BJ (cell line): ENCODE measurements around the gene SHROOM1. TPM values are rescaled to one million over a fixed set of nuclear protein-coding genes. Genes with fewer than 3 reads are reported as not detected.

Source experiments
- CTCF ChIA-PET: fragments of 350-600 bp; formaldehyde crosslinking; extraction: SDS; loops from one replicate; lab custom pipeline; 2021; ENCODE audit warnings: antibody characterized with exemption, inconsistent platforms; lab: Yijun Ruan, JAX
- POLR2A ChIA-PET: fragments of 300-600 bp; sonication (Branson Sonifier 250); formaldehyde crosslinking; extraction: SDS; loops from one replicate; lab custom pipeline; 2021; ENCODE audit warnings: antibody characterized with exemption; lab: Charles Lee
- DNase-seq: peaks from one replicate; pipeline ENCODE4 v3.0.0-alpha.2; 2011; ENCODE audit warnings: low read depth
- H3K27me3 ChIP-seq: 2 replicates; pipeline ENCODE4 v1.6.0; 2011; ENCODE audit warnings: low read length; ENCODE audit not compliant: control insufficient read depth, insufficient read depth
- H3K36me3 ChIP-seq: 2 replicates; pipeline ENCODE4 v1.5.1; 2011; ENCODE audit warnings: low read length; ENCODE audit not compliant: control insufficient read depth, insufficient read depth
- H3K4me3 ChIP-seq: 2 replicates; pipeline ENCODE4 v1.5.1; 2011; ENCODE audit warnings: low read depth, mild to moderate bottlenecking, control low read depth, low read length
- polyA plus RNA-seq: library from polyadenylated mRNA; depleted of rRNA; stranded (reverse); fragments of >200 nt; gene quantifications from 2 replicates; pipeline ENCODE4 v1.2.3, GENCODE V29; 2011
- TF ChIP-seq, protein P1 (sequence below): IDR thresholded peaks from 2 replicates; pipeline ENCODE4 v1.5.1; 2011; ENCODE audit warnings: low read depth, mild to moderate bottlenecking, control low read depth, inconsistent platforms, low read length, moderate library complexity; ENCODE audit not compliant: insufficient read depth

Gene SHROOM1
- polyA plus RNA-seq, 1 experiment, result 8.5 TPM

DNA sequence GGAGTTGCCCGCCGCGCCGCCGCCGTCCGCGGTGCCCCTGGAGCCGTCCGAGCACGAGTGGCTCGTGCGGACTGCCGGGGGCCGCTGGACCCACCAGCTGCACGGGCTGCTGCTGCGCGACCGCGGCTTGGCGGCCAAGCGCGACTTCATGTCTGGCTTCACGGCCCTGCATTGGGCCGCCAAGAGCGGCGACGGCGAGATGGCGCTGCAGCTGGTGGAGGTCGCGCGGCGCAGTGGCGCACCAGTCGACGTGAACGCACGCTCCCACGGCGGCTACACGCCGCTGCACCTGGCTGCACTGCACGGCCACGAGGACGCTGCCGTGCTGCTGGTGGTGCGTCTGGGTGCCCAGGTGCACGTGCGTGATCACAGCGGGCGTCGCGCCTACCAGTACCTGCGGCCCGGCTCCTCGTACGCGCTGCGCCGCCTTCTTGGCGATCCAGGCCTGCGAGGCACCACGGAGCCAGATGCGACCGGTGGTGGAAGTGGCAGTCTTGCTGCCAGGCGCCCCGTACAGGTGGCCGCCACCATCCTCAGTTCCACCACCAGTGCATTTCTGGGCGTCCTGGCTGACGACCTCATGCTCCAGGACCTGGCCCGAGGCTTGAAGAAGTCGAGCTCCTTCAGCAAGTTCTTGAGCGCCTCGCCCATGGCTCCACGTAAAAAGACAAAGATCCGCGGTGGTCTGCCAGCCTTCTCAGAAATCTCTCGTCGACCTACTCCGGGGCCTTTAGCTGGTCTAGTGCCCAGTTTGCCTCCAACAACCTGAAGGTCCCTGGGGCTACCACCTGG, 15.7 kb downstream of the SHROOM1 start:
- Histone ChIP-seq H3K4me3 (no peak overlapping the region), H3K36me3 (no peaks in the 10 kb centered on the region; the same call in 1 of the 2 replicates), H3K27me3 (peaks cover 18% of the 10 kb centered on the region)
- ChIA-PET POLR2A (interaction anchor here (0.8 kb wide), 1 partner anchor 60 kb away, joined by 3 read pairs; no protein-coding TSS in a partner anchor), CTCF (interaction anchor here (0.7 to 9.4 kb wide), 6 partner anchors 13 to 314 kb away, joined by 3 to 102 read pairs (median 4); no protein-coding TSS in a partner anchor)
- TF ChIP-seq, protein P1, sequence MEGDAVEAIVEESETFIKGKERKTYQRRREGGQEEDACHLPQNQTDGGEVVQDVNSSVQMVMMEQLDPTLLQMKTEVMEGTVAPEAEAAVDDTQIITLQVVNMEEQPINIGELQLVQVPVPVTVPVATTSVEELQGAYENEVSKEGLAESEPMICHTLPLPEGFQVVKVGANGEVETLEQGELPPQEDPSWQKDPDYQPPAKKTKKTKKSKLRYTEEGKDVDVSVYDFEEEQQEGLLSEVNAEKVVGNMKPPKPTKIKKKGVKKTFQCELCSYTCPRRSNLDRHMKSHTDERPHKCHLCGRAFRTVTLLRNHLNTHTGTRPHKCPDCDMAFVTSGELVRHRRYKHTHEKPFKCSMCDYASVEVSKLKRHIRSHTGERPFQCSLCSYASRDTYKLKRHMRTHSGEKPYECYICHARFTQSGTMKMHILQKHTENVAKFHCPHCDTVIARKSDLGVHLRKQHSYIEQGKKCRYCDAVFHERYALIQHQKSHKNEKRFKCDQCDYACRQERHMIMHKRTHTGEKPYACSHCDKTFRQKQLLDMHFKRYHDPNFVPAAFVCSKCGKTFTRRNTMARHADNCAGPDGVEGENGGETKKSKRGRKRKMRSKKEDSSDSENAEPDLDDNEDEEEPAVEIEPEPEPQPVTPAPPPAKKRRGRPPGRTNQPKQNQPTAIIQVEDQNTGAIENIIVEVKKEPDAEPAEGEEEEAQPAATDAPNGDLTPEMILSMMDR, result no peak
- no peak for DNase-seq

DNA sequence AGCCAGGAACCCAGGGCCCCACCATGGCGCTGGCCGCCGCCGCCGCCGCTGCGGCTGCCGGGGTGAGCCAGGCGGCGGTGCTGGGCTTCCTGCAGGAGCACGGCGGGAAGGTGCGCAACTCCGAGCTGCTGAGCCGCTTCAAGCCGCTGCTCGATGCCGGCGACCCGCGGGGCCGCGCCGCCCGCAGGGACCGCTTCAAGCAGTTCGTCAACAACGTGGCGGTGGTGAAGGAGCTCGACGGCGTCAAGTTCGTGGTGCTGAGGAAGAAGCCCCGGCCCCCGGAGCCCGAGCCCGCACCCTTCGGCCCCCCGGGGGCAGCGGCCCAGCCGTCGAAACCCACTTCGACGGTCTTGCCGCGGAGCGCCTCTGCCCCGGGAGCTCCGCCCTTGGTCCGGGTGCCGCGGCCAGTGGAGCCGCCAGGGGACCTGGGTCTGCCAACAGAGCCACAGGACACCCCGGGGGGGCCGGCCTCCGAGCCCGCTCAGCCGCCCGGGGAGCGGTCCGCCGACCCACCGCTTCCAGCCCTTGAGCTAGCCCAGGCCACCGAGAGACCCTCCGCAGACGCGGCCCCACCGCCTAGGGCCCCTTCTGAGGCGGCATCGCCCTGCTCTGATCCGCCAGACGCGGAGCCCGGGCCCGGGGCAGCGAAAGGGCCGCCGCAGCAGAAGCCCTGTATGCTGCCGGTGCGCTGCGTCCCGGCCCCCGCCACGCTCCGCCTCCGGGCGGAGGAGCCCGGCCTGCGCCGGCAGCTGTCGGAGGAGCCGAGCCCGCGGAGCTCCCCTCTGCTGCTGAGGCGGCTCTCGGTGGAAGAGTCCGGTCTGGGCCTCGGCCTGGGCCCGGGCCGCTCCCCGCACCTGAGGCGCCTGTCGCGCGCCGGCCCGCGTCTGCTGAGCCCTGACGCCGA, 16.6 kb downstream of the SHROOM1 start:
- Histone ChIP-seq H3K4me3 (peak overlapping the region; percentile 16; the same call in 1 of the 2 replicates), H3K27me3 (peaks cover 18% of the 10 kb centered on the region), H3K36me3 (no peaks in the 10 kb centered on the region; the same call in 1 of the 2 replicates)
- TF ChIP-seq, protein P1, result no peak
- DNase-seq, result no peak
- ChIA-PET POLR2A (interaction anchor here (0.5 kb wide), 1 partner anchor 14 kb away, joined by 20 read pairs; no protein-coding TSS in a partner anchor), CTCF (interaction anchor here (0.6 to 9.4 kb wide), 8 partner anchors 12 to 313 kb away, joined by 3 to 102 read pairs (median 3); no protein-coding TSS in a partner anchor)

DNA sequence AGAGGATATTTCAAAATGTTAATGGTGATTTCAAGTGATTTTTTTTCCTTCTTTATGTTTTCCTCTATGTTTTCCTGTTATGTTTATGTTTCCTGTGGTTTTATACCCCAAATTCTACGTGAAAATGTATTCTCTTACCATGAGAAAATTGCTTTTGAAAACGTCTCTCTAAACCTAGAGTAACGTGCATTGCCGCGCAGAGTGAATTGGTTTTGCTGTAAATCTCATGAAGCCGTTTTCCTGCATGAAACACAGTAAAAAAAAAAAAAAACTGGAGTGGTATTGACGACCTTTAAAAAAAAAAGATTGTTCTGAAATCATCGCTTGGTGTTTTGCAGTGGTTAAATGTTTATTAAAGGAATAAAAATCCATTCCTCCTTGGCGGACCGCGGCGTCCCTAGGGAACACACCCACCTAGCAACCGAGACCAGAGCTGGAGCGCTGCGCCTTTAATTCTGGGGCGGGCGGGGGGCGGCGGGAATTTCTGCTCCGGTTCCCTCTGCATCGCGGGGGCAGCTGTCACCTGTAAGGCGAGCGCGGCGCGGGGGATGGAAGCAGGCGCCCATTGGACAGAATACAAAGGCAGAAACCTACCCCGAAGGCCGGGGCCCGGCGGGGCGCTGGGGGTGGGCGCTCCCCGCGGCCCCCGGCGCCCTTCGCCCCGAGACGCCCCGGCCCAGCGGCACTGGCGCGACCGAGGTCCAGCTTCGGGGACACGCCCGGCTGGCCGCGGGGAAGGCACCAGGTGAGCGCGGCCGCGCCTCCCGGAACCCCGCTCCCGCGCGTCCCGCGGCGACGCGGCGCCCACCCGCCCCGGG, 17.5 kb downstream of the SHROOM1 start, which contains the start of gene SOWAHA:
SOWAHA (plus strand) TSS at position 522 of the 818 bp plus-strand sequence. CDS start 320 bp downstream, outside the sequence.
- DNase-seq, result no peak
- POLR2A ChIA-PET, result no interaction called here
- Histone ChIP-seq H3K36me3 (no peaks in the 10 kb centered on the region; the same call in 1 of the 2 replicates), H3K4me3 (peak within 1 kb of the TSS; percentile 17), H3K27me3 (peaks cover 18% of the 10 kb centered on the region)
- CTCF ChIA-PET, result interaction anchor here (0.6 to 9.4 kb wide), 6 partner anchors 11 to 287 kb away, joined by 3 to 102 read pairs (median 4); no protein-coding TSS in a partner anchor
- TF ChIP-seq, protein P1, result no peak

DNA sequence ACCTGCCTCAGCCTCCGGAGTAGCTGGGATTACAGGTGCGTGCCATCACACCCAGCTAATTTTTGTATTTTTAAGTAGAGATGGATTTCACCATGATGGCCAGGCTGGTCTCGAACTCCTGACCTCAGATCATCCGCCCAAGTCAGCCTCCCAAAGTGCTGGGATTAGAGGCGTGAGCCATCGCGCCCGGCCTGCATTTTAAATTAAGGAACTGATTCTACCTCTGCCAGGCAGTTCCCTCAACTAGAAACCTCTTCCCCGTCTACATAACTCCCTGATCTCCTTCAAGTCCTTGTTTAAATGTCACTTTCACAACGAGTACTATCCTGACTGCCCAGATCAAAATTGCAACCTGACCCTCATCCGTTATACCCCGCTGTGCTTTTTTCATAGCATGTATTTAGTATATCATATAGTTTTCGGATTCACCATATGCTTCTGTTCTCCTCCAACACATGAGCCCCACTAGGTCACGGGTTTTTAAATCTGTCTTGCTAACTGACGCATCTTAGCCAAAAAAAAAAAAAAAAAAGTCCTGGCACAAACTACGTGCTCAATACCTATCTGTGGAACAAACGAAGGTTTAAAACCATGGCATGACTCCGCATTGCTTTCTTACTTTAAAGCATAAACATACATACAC, 18.2 kb downstream of the SHROOM1 start:
- TF ChIP-seq, protein P1, result no peak
- CTCF ChIA-PET, result interaction anchor here (1.7 kb wide), 1 partner anchor 286 kb away, joined by 3 read pairs; no protein-coding TSS in a partner anchor

More for the DNA sequence above, 18.2 kb downstream of the SHROOM1 start:
- Histone ChIP-seq H3K4me3 (no peak overlapping the region), H3K27me3 (peaks cover 18% of the 10 kb centered on the region), H3K36me3 (no peaks in the 10 kb centered on the region)
- POLR2A ChIA-PET, result no interaction called here
- no peak for DNase-seq
